H1 (cell line): ENCODE data around the gene POLR3A. TPM values are rescaled to one million over a fixed set of nuclear protein-coding genes. Genes with fewer than 3 reads are reported as not detected.

Experiments
- CTCF ChIA-PET: fragments of 300-600 bp; sonication (Branson Sonifier 250); formaldehyde crosslinking; loops from one replicate; lab custom pipeline; 2021; ENCODE audit not compliant: partially characterized antibody; lab: Charles Lee
- POLR2A ChIA-PET: fragments of 300-600 bp; sonication (Branson Sonifier 250); formaldehyde crosslinking; loops from one replicate; lab custom pipeline; 2021; ENCODE audit warnings: inconsistent platforms; ENCODE audit not compliant: partially characterized antibody; lab: Charles Lee
- DNase-seq, 2 experiments: peaks; one replicate each; pipeline versions ENCODE4 v3.0.0 to v3.0.0-alpha.2; 2010 to 2022; ENCODE audit warnings: low spot score in 2 of 2, low read depth in 1 of 2, mixed read lengths in 1 of 2
- FAIRE-seq: peaks from 2 replicates; lab custom pipeline; 2011; peaks lifted over from hg19 to GRCh38; lab: Jason Lieb, UNC
- H2AFZ ChIP-seq: 2 replicates; pipeline ENCODE4 v1.8.1; 2012; ENCODE audit warnings: low read length, inconsistent platforms
- H2AK5ac ChIP-seq: 2 replicates; pipeline ENCODE4 v1.6.1; 2013; ENCODE audit warnings: low read depth, low read length
- H2BK120ac ChIP-seq: replicated peaks from 2 replicates; pipeline ENCODE3; 2013; ENCODE audit warnings: low read depth, low read length, inconsistent platforms
- H2BK12ac ChIP-seq: 2 replicates; pipeline ENCODE4 v1.6.1; 2013; ENCODE audit warnings: low read depth, low read length
- H2BK15ac ChIP-seq: 2 replicates; pipeline ENCODE4 v1.6.1; 2013; ENCODE audit warnings: low read length
- H2BK20ac ChIP-seq: 2 replicates; pipeline ENCODE4 v1.6.1; 2013; ENCODE audit warnings: low read length
- H2BK5ac ChIP-seq: 2 replicates; pipeline ENCODE4 v1.6.1; 2013; ENCODE audit warnings: low read depth, low read length
- H3K14ac ChIP-seq: 2 replicates; pipeline ENCODE4 v1.6.1; 2013; ENCODE audit warnings: inconsistent platforms; ENCODE audit not compliant: insufficient read length
- H3K18ac ChIP-seq: 2 replicates; pipeline ENCODE4 v1.6.1; 2013; ENCODE audit warnings: low read length; ENCODE audit errors: extremely low read depth
- H3K23ac ChIP-seq: 2 replicates; pipeline ENCODE4 v1.6.1; 2013; ENCODE audit warnings: inconsistent platforms; ENCODE audit not compliant: insufficient read length
- H3K23me2 ChIP-seq: 2 replicates; pipeline ENCODE4 v1.6.1; 2013; ENCODE audit warnings: low read depth, low read length
- H3K27ac ChIP-seq: 2 replicates; pipeline ENCODE4 v1.6.1; 2011; ENCODE audit warnings: low read depth, low read length, inconsistent platforms
- H3K27me3 ChIP-seq, 4 experiments: replicated peaks in 1 of 4; 1 replicate in 1 of 4; 2 replicates in 3 of 4; pipeline versions ENCODE4 v1.6.1 to v1.8.1; 2011 to 2013; ENCODE audit warnings: low read length in 3 of 4, mild to moderate bottlenecking in 3 of 4, inconsistent platforms in 2 of 4, mixed read lengths in 2 of 4, moderate library complexity in 1 of 4; ENCODE audit not compliant: control insufficient read depth in 3 of 4, insufficient read depth in 3 of 4; ENCODE audit errors: extremely low read depth in 1 of 4
- H3K36me3 ChIP-seq, 4 experiments: 2 replicates each; pipeline versions ENCODE4 v1.6.1 to v1.8.1; 2011 to 2013; ENCODE audit warnings: mild to moderate bottlenecking in 4 of 4, low read length in 3 of 4, moderate library complexity in 2 of 4, control low read depth in 1 of 4, inconsistent platforms in 1 of 4; ENCODE audit not compliant: insufficient read depth in 4 of 4, control insufficient read depth in 2 of 4
- H3K4ac ChIP-seq: replicated peaks from 2 replicates; pipeline ENCODE3; 2013; ENCODE audit warnings: low read length, low read depth, mixed read lengths, inconsistent platforms; ENCODE audit not compliant: insufficient read length
- H3K4me1 ChIP-seq, 4 experiments: replicated peaks in 1 of 4; 1 replicate in 1 of 4; 2 replicates in 3 of 4; pipeline versions ENCODE4 v1.6.1 to v1.8.1; 2011 to 2013; ENCODE audit warnings: low read length in 3 of 4, inconsistent platforms in 2 of 4, mixed read lengths in 1 of 4; ENCODE audit not compliant: insufficient read depth in 4 of 4, control insufficient read depth in 3 of 4
- H3K4me2 ChIP-seq, 2 experiments: 2 replicates each; pipeline versions ENCODE4 v1.6.1 to v1.8.1; 2011 to 2013; ENCODE audit warnings: low read depth in 2 of 2, low read length in 2 of 2, control low read depth in 1 of 2, inconsistent platforms in 1 of 2, mild to moderate bottlenecking in 1 of 2; ENCODE audit not compliant: insufficient read depth in 1 of 2
- H3K4me3 ChIP-seq, 4 experiments: fragments of 200-600, 300-600 bp in 1 of 4; sonication (generic), shearing (Covaris generic), sonication (Bioruptor Twin) in 1 of 4; 2 replicates each; pipeline versions ENCODE4 v1.5.1 to v1.8.1; 2011 to 2016; ENCODE audit warnings: low read length in 4 of 4, low read depth in 3 of 4, control low read depth in 2 of 4, inconsistent platforms in 2 of 4, mild to moderate bottlenecking in 2 of 4, mixed read lengths in 1 of 4, moderate library complexity in 1 of 4; ENCODE audit not compliant: insufficient read depth in 2 of 4; ENCODE audit errors: extremely low read depth in 1 of 4
- H3K56ac ChIP-seq: replicated peaks from 2 replicates; pipeline ENCODE3; 2013; ENCODE audit warnings: low read depth, mild to moderate bottlenecking, mixed read lengths, low read length, inconsistent platforms; ENCODE audit not compliant: insufficient read length
- H3K79me1 ChIP-seq: 2 replicates; pipeline ENCODE4 v1.6.1; 2013; ENCODE audit warnings: low read depth, low read length, control low read depth
- H3K79me2 ChIP-seq, 2 experiments: 2 replicates each; pipeline versions ENCODE4 v1.6.1 to v1.8.1; 2012 to 2013; ENCODE audit warnings: low read length in 2 of 2, mild to moderate bottlenecking in 2 of 2, inconsistent platforms in 1 of 2; ENCODE audit not compliant: insufficient read depth in 2 of 2, control insufficient read depth in 1 of 2
- H3K9ac ChIP-seq, 4 experiments: replicated peaks in 1 of 4; 1 replicate in 1 of 4; 2 replicates in 3 of 4; pipeline versions ENCODE4 v1.6.1 to v1.8.1; 2011 to 2013; ENCODE audit warnings: low read depth in 3 of 4, low read length in 3 of 4, control low read depth in 2 of 4, mild to moderate bottlenecking in 2 of 4, moderate library complexity in 2 of 4, inconsistent platforms in 1 of 4; ENCODE audit errors: extremely low read depth in 1 of 4
- H3K9me3 ChIP-seq, 2 experiments: 2 replicates each; pipeline versions ENCODE4 v1.6.1 to v1.8.1; 2012 to 2013; ENCODE audit warnings: mild to moderate bottlenecking in 2 of 2, moderate library complexity in 2 of 2, control low read depth in 1 of 2, inconsistent platforms in 1 of 2, low read depth in 1 of 2, low read length in 1 of 2, mixed read lengths in 1 of 2; ENCODE audit not compliant: insufficient read depth in 2 of 2
- H4K20me1 ChIP-seq, 2 experiments: replicated peaks in 1 of 2; 2 replicates each; pipeline versions ENCODE3 to v1.8.1; 2011 to 2013; ENCODE audit warnings: inconsistent platforms in 2 of 2, low read length in 2 of 2, mild to moderate bottlenecking in 1 of 2; ENCODE audit not compliant: insufficient read depth in 2 of 2, control insufficient read depth in 1 of 2
- H4K5ac ChIP-seq: 2 replicates; pipeline ENCODE4 v1.6.1; 2013; ENCODE audit warnings: low read length, low read depth, mixed read lengths, inconsistent platforms; ENCODE audit not compliant: insufficient read length
- H4K8ac ChIP-seq: 2 replicates; pipeline ENCODE4 v1.8.0; 2013; ENCODE audit warnings: mild to moderate bottlenecking, moderate library complexity, low read length, inconsistent platforms; ENCODE audit not compliant: insufficient read depth; ENCODE audit errors: extremely low read depth
- H4K91ac ChIP-seq: replicated peaks from 2 replicates; pipeline ENCODE3; 2013; ENCODE audit warnings: low read length, mixed read lengths, inconsistent platforms; ENCODE audit not compliant: insufficient read length
- CHD2 ChIP-seq: IDR thresholded peaks from 2 replicates; pipeline ENCODE4 v1.6.1; 2012; ENCODE audit warnings: low read length, improper control_type of control experiment
- CTBP2 ChIP-seq: IDR thresholded peaks from 2 replicates; pipeline ENCODE4 v1.7.0; 2011; ENCODE audit warnings: borderline replicate concordance, mild to moderate bottlenecking, moderate library complexity, mixed read lengths, low read length; ENCODE audit not compliant: insufficient read depth, insufficient read length
- FOSL1 ChIP-seq: IDR thresholded peaks from 2 replicates; pipeline ENCODE4 v1.6.1; 2011; ENCODE audit warnings: mild to moderate bottlenecking, low read depth, low read length, moderate library complexity; ENCODE audit not compliant: insufficient read depth
- GABPA ChIP-seq: IDR thresholded peaks from 2 replicates; pipeline ENCODE4 v1.6.1; 2011; ENCODE audit warnings: mild to moderate bottlenecking, low read length, moderate library complexity, borderline replicate concordance; ENCODE audit not compliant: insufficient read depth
- HDAC6 ChIP-seq: IDR thresholded peaks from one replicate; pipeline ENCODE4 v1.7.1; 2012; ENCODE audit warnings: low read depth, mild to moderate bottlenecking, inconsistent platforms, low read length, moderate library complexity
- KDM1A ChIP-seq: fragments of 200-600, 300-600 bp; sonication (generic); IDR thresholded peaks from 2 replicates; pipeline ENCODE4 v1.7.1; 2016; ENCODE audit warnings: mild to moderate bottlenecking, low read length, borderline replicate concordance
- POLR2AphosphoS5 ChIP-seq: IDR thresholded peaks from 2 replicates; pipeline ENCODE4 v1.6.1; 2011; ENCODE audit warnings: low read depth, low read length
- RFX5 ChIP-seq: IDR thresholded peaks from 2 replicates; pipeline ENCODE4 v1.6.1; 2011; ENCODE audit warnings: low read depth, low read length, improper control_type of control experiment, borderline replicate concordance
- SIX5 ChIP-seq: IDR thresholded peaks from 2 replicates; pipeline ENCODE4 v1.6.1; 2011; ENCODE audit warnings: mild to moderate bottlenecking, low read depth, low read length
- SP4 ChIP-seq: IDR thresholded peaks from 2 replicates; pipeline ENCODE4 v1.6.1; 2012; ENCODE audit warnings: low read length, inconsistent platforms
- SUZ12 ChIP-seq: fragments of 200-600 bp; sonication (generic); IDR thresholded peaks from 2 replicates; pipeline ENCODE4 v1.6.1; 2012; ENCODE audit warnings: mild to moderate bottlenecking, inconsistent platforms, low read length, moderate library complexity, mixed read lengths
- TBP ChIP-seq: IDR thresholded peaks from 2 replicates; pipeline ENCODE4 v1.6.1; 2011; ENCODE audit warnings: low read depth, low read length, improper control_type of control experiment
- YY1 ChIP-seq: IDR thresholded peaks from 2 replicates; pipeline ENCODE4 v1.6.1; 2011; ENCODE audit warnings: low read depth, mild to moderate bottlenecking, low read length
- WGBS, 2 experiments: shearing (Covaris generic) in 1 of 2; methylation state at CpG; one replicate each; pipeline versions ENCODE4 v1.1.6 to v1.1.7; 2013 to 2015; ENCODE audit warnings: low lambda C conversion rate in 2 of 2, mixed read lengths in 2 of 2, inconsistent platforms in 1 of 2, low coverage in 1 of 2, missing lambda C conversion rate in 1 of 2; ENCODE audit not compliant: insufficient replicate concordance in 2 of 2, insufficient coverage in 1 of 2, insufficient read length in 1 of 2; ENCODE audit errors: extremely low coverage in 1 of 2, missing lambda C conversion rate in 1 of 2; 5-methylcytosine and 5-hydroxymethylcytosine counted together
- polyA plus RNA-seq, 7 experiments: library from polyadenylated mRNA; depleted of rRNA in 3 of 7; stranded (reverse) in 5 of 7; unstranded in 2 of 7; fragments of >200 nt in 5 of 7; fragments of 200-250 nt in 2 of 7; gene quantifications; 1 replicate in 5 of 7; 2 replicates in 1 of 7; 4 replicates in 1 of 7; pipeline versions ENCODE4 v1.2.1 to v1.2.3, GENCODE V29; 2011 to 2013; ENCODE audit warnings: missing spikeins in 2 of 7, mixed read lengths in 2 of 7
- total RNA-seq: library from RNA; stranded (reverse); fragmentation: NEBNext Ultra II Directional; extraction: Animal tissue kit (Norgen Biotek cat#: 25700); gene quantifications from 2 replicates; pipeline ENCODE4 v1.2.1, GENCODE V29; 2021
- TF ChIP-seq, protein P1 (sequence below): IDR thresholded peaks from 2 replicates; pipeline ENCODE4 v1.6.1; 2012; ENCODE audit warnings: inconsistent platforms

POLR3A gene
- total and polyA plus RNA-seq, 2 of the 8 experiments (the other 6 are each of a cell fraction or from before 2014, with no cell fraction given) = 11.3 to 38.6 TPM

DNA sequence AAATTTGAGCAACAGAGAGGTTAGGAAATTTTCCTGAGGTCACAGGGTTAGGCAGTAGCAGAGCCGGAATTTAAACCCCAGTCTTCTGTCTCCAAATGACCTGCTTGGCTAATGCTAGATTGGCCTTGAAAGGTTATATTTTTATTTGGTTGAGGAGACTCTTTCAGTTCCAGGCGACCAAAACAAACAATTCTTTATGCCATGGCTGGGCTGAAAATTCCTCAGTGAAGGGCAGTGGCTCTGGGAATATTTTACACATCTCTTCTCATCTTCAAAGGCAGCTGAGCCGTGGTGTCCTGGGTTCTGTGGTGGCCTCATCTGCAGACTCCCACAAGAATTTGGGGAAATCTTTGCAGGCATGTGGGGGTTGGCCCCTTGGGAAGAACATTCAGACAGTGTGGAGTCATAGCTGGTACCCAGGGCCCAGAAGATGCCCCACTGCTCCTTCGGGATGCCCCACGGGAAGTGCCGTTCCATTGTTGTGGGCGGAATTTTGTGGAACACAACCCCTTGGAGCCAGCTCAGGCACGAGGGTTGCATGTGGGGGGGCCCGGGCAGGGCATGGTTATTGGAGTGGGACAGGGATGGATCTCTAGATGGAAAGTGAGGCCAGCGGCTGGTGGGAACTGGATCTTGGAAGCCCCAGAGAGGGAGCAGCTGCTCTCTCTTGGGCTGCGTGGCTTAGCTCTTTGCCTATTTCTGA, 37.6 kb upstream of the POLR3A start:
- WGBS, 2 experiments = 94% methylated on average over 11 of the region's 11 CpGs; no CpG with 5 or more reads in 1 of the 2 experiments
- TF ChIP-seq TBP (no peak), YY1 (no peak), CHD2 (no peak), SUZ12 (no peak), GABPA (no peak), FOSL1 (no peak), RFX5 (no peak), HDAC6 (no peak), KDM1A (no peak), SIX5 (no peak), SP4 (no peak), CTBP2 (no peak), POLR2AphosphoS5 (no peak)
- TF ChIP-seq, protein P1, sequence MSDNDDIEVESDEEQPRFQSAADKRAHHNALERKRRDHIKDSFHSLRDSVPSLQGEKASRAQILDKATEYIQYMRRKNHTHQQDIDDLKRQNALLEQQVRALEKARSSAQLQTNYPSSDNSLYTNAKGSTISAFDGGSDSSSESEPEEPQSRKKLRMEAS = no peak

More for the DNA sequence above, 37.6 kb upstream of the POLR3A start:
- Histone ChIP-seq H2BK5ac (no peak overlapping the region), H3K4me1 (peaks cover 0 to 4% (median 0%) of the 10 kb centered on the region in 4 experiments; a peak in 2 of 7 replicates), H3K27ac (no peak overlapping the region), H3K4me3 (no peak overlapping the region), H2BK20ac (no peak overlapping the region), H3K27me3 (no peaks in the 10 kb centered on the region; a peak in 1 of 7 replicates), H3K36me3 (no peaks in the 10 kb centered on the region), H4K8ac (no peak overlapping the region), H3K9me3 (no peaks in the 10 kb centered on the region), H3K79me1 (no peaks in the 10 kb centered on the region), H2AK5ac (no peak overlapping the region), H4K91ac (no peak overlapping the region), H2BK12ac (no peak overlapping the region), H2AFZ (no peak overlapping the region), H2BK15ac (no peak overlapping the region), H3K4me2 (no peak overlapping the region), H3K9ac (no peak overlapping the region), H3K18ac (no peak overlapping the region), H3K23ac (no peak overlapping the region), H3K56ac (no peak overlapping the region), H3K14ac (no peak overlapping the region), H4K5ac (no peak overlapping the region), H2BK120ac (no peak overlapping the region), H3K4ac (no peak overlapping the region), H3K23me2 (no peaks in the 10 kb centered on the region), H4K20me1 (no peaks in the 10 kb centered on the region), H3K79me2 (no peaks in the 10 kb centered on the region)
- DNase-seq = no peak
- no peak for FAIRE-seq
- CTCF ChIA-PET = interaction anchor here (2.3 kb wide), 1 partner anchor 19 kb away, joined by 6 read pairs; no protein-coding TSS in a partner anchor
- POLR2A ChIA-PET = interaction anchor here (1.7 to 2.1 kb wide), 3 partner anchors 22 to 27 kb away, joined by 3 to 7 read pairs (median 4); no protein-coding TSS in a partner anchor
